Cardiac fibroblast (primary cell): ENCODE data around the gene SOCS2.

Experiments used
- DNase-seq, 2 donors: peaks; one replicate each; pipeline versions ENCODE4 v3.0.0 to v3.0.0-alpha.2; 2010; ENCODE audit warnings: low read depth in 2 of 2
- H3K4me3 ChIP-seq, 2 donors: replicated peaks in 1 of 2; 1 replicate in 1 of 2; 2 replicates in 1 of 2; pipeline ENCODE4 v1.5.1; 2011; ENCODE audit warnings: low read depth in 2 of 2, low read length in 2 of 2, mild to moderate bottlenecking in 2 of 2, moderate library complexity in 1 of 2
- CTCF ChIP-seq: IDR thresholded peaks from one replicate; pipeline ENCODE4 v1.5.1; 2011; ENCODE audit warnings: low read depth, mild to moderate bottlenecking, low read length, inconsistent platforms

Gene SOCS2

GRCh38 chr12:93536766-93537488 is 35.5 kb upstream of the SOCS2 start:
- DNase-seq, result peak in 1 of 2 donors; percentile 16
- H3K4me3 ChIP-seq, result no peak overlapping the region
- TF ChIP-seq CTCF, result no peak

- H3K4me3 ChIP-seq, result no peak overlapping the region
- no peak for DNase-seq
- no peak for TF ChIP-seq CTCF
These were observed 34.7 kb upstream of the SOCS2 start for GRCh38 chr12:93537769-93538168.

GRCh38 chr12:93539821-93540220 is 32.7 kb upstream of the SOCS2 start:
- DNase-seq, result no peak
- TF ChIP-seq CTCF, result no peak
- no peak overlapping the region for H3K4me3 ChIP-seq

- DNase-seq, result peak; percentile 29 to 42
- no peak overlapping the region for H3K4me3 ChIP-seq
- no peak for TF ChIP-seq CTCF
These were observed 32.0 kb upstream of the SOCS2 start for GRCh38 chr12:93540466-93540865.

GRCh38 chr12:93541578-93542225 is 30.8 kb upstream of the SOCS2 start:
- DNase-seq, result no peak
- no peak overlapping the region for H3K4me3 ChIP-seq
- no peak for TF ChIP-seq CTCF

- H3K4me3 ChIP-seq, result no peak overlapping the region
- TF ChIP-seq CTCF, result no peak
- DNase-seq, result no peak
These were observed 24.7 kb upstream of the SOCS2 start for GRCh38 chr12:93547778-93548177.
